GM15510 (cell line): Measurements from ENCODE around the gene GPR183.

Experiments
- POLR2A ChIP-seq: IDR thresholded peaks from 3 replicates; pipeline ENCODE4 v1.6.1; 2011; ENCODE audit warnings: borderline replicate concordance; ENCODE audit not compliant: insufficient read length; ENCODE audit errors: extremely low read depth

GPR183 gene

GRCh38 chr13:99310382-99311031 lies 3.3 kb upstream of the GPR183 start:
- no peak for TF ChIP-seq POLR2A

- TF ChIP-seq POLR2A, result no peak
These were observed 1.4 kb upstream of the GPR183 start for GRCh38 chr13:99308471-99309087.

DNA sequence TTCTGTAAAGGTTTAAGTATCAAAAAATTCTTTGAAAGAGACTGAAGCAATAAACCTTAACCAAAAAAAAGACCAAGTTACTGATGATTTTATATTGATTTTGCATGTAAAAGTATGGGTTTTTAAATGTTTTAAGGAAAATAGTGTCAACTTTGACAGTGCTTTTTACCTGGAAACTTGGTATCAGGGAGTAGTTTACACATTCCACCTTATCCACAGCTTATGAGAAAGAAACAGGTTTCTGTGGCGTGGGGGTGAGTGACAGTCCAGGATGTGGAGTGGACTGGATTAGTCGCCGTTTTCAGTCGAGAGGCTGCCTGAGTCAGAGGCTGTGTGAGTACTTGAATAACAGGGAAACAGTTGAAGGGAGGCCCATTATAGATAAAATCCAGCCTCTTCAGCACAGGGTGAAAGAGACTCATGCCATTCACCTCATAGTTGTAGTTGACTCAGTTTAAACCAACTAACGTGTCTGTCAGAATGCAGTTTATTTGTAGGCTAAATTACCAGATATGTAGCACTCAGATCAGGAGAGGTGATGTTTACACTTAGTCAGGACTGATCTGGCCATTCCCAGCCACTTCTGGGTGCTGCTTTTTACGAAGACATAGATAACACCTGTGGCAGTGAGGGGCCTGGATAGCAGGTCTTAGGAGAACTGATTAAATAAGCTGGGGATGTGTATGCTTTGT lies 595 bp upstream of the GPR183 start:
- TF ChIP-seq POLR2A, result no peak

GRCh38 chr13:99305566-99305965 lies 1.6 kb downstream of the GPR183 start:
- no peak for TF ChIP-seq POLR2A

DNA sequence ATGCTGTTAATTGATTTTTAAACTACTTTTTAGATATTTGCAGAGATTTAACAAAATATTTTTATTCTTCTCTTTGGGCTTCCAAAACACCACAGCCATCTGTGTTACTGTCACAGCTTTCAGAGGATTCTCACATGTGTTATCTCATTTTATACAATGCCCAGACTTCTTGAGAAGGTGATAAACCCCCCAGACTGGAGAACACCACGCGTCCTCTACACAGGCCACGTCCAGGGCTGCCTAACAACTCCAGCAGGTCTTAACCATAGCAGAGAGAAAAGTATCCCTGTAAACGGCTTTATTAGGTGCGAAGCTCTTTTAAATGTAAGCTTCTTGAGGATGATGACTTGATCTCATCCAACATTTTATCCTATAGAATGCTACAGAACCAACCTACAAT lies 2.0 kb downstream of the GPR183 start:
- no peak for TF ChIP-seq POLR2A

GRCh38 chr13:99304541-99304940 lies 2.7 kb downstream of the GPR183 start:
- no peak for TF ChIP-seq POLR2A

GRCh38 chr13:99303863-99304521 lies 3.2 kb downstream of the GPR183 start:
- peak; percentile 26 for TF ChIP-seq POLR2A

- no peak for TF ChIP-seq POLR2A
These were observed 4.3 kb downstream of the GPR183 start for GRCh38 chr13:99302637-99303505.

DNA sequence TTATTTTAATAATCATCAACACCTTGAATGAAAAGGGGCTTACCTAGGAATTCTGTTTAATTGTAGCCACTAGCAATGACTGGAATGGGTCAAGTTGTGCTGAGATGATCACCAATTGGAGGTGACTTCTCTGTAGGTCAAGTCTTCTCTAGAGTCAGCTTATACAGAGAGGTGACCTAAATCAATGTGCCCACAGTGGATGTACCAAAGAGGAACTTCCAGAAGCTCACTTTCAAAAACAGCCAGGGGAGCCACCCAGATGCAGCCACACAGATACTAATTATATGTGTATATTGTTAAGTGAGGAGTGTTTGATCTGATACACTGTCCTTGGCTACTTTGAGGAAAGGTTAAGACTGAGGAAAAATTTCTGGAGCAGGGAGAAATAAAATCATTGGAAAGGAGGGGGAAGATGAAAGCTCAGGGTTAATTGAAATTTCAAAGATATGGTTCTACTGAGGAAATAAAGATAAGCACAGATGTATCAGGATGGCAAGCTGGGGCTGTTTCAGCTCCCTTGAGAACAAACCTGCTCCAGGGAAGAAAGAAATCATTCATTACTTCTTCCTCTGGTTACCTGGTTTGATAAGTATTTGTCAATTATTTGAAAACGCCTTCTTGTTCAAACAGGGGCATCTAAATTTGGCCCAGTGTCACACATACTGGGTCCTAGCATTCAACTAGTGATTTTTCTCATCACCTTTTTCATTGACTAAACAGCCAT lies 5.1 kb downstream of the GPR183 start:
- TF ChIP-seq POLR2A, result no peak

DNA sequence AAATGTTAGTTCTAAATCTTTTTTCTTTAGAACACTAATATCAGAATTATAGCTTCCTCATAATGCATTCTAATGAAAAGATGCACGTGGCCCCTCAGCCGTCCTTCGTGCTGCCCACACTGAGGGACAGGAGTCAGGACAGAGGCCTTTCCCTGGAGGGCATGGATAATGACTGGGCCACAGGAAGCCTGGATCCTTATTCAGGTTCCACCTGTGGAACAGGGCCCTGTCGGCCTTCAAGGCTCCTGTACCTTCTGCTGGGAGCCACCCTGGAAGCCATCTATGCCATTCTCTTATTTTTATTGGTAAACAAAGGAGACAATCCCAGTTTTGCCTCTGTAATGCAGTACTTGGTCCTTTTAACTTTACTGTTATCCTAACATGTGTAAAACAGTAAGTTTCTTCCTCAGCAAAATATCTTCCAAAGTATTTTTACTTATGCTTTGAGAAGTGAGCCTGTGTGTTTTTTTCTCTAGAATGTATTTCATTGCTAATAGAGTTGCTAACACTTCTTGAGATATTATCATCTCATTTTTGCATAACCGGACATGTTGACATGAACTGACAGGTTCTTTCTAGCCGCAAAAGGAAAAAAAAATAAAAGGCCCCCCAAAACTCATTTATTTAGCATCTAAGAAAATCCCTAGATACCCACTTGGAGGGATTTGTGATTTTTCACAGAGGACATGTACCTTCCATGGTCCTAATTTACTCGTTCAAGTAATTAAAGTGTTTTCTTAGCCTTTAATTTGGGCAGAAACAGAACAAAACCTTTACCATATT lies 6.0 kb downstream of the GPR183 start:
- TF ChIP-seq POLR2A, result no peak

- no peak for TF ChIP-seq POLR2A
These were observed 7.3 kb downstream of the GPR183 start for GRCh38 chr13:99299920-99300341.

DNA sequence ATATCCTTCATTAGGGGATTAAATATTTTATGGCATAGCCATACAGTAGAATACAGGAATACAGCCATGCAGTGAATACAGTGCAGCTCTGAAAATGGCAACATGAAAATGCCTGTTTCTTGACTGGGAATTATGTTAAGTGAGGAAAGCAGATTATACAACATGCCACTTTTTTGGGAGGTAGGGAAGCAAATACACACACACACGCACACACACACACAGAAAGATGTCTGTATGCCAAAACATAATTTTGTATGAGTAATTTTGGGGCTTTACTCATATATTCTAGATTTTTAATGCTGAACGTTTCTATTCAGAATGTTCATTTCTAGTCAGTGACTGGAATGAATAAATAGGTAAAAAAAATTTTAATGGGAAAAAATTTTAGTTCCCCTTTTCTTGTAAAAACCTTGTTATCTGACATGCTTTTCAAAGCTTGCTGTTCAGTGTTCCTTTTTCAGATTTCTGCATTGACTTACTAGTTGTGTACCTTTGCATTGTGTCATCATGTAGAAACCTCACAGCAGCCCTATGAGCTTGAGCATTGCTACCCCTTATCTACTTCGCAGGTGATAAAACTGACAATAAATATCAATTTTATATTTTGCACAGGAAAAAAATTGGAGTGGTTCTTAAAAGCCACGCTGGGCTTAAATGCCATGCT lies 7.8 kb downstream of the GPR183 start:
- no peak for TF ChIP-seq POLR2A

DNA sequence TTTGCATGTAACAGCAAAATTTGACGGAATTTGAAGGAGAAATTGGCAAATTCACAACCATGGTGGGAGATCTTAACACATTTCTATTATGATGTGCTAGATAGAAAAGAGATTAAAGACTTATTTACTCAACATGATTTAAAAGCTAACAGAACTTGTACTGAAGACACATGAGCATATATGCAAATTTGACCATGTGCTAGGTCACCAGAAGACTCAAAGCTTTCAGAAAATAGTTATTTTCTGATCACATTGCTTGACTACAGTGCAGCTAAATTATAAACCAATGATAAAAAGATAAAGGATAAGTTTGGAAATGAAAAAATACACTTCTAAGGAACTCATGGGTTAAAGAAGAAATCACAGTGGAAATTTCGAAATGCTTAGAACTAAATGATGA lies 9.1 kb downstream of the GPR183 start:
- TF ChIP-seq POLR2A, result no peak
